HEK293 (cell line): ENCODE results near the gene C17orf50.

Source experiments
- BCL11A ChIP-seq: fragments of 450-650 bp; formaldehyde crosslinking; IDR thresholded peaks from 2 replicates; pipeline ENCODE4 v1.5.1; 2016; ENCODE audit warnings: low read depth, missing biosample characterization, missing genetic modification characterization
- EGR2 ChIP-seq: fragments of 450-650 bp; formaldehyde crosslinking; IDR thresholded peaks from 2 replicates; pipeline ENCODE4 v1.5.1; 2016; ENCODE audit warnings: low read depth, missing biosample characterization, missing genetic modification characterization
- OVOL3 ChIP-seq: fragments of 450-650 bp; formaldehyde crosslinking; IDR thresholded peaks from 2 replicates; pipeline ENCODE4 v1.5.1; 2016; ENCODE audit warnings: missing biosample characterization, missing genetic modification characterization
- REPIN1 ChIP-seq: fragments of 450-650 bp; formaldehyde crosslinking; IDR thresholded peaks from 2 replicates; pipeline ENCODE4 v1.5.1; 2017; ENCODE audit warnings: missing biosample characterization, missing genetic modification characterization, low read depth
- SCRT2 ChIP-seq: fragments of 450-650 bp; formaldehyde crosslinking; IDR thresholded peaks from 2 replicates; pipeline ENCODE4 v1.5.1; 2016; ENCODE audit warnings: missing biosample characterization, missing genetic modification characterization
- TRIM28 ChIP-seq: IDR thresholded peaks from 2 replicates; pipeline ENCODE4 v1.6.1; 2011; ENCODE audit warnings: low read length, control low read depth, borderline replicate concordance
- WT1 ChIP-seq: fragments of 450-650 bp; formaldehyde crosslinking; IDR thresholded peaks from 2 replicates; pipeline ENCODE4 v1.5.1; 2016; ENCODE audit warnings: missing biosample characterization, missing genetic modification characterization
- ZBTB20 ChIP-seq: fragments of 450-650 bp; formaldehyde crosslinking; IDR thresholded peaks from 2 replicates; pipeline ENCODE4 v1.5.1; 2016; ENCODE audit warnings: missing biosample characterization, missing genetic modification characterization
- ZNF112 ChIP-seq: fragments of 450-650 bp; formaldehyde crosslinking; IDR thresholded peaks from 2 replicates; pipeline ENCODE4 v1.5.0; 2017; ENCODE audit warnings: missing biosample characterization, missing genetic modification characterization
- ZNF169 ChIP-seq: fragments of 450-650 bp; formaldehyde crosslinking; IDR thresholded peaks from 2 replicates; pipeline ENCODE4 v1.5.1; 2016; ENCODE audit warnings: missing biosample characterization, missing genetic modification characterization
- ZNF175 ChIP-seq: fragments of 450-650 bp; formaldehyde crosslinking; IDR thresholded peaks from 2 replicates; pipeline ENCODE4 v1.5.1; 2016; ENCODE audit warnings: missing biosample characterization, missing genetic modification characterization
- ZNF221 ChIP-seq: fragments of 450-650 bp; formaldehyde crosslinking; IDR thresholded peaks from 2 replicates; pipeline ENCODE4 v1.5.1; 2017; ENCODE audit warnings: missing biosample characterization, missing genetic modification characterization, borderline replicate concordance
- ZNF239 ChIP-seq: fragments of 450-650 bp; formaldehyde crosslinking; IDR thresholded peaks from 2 replicates; pipeline ENCODE4 v1.5.1; 2016; ENCODE audit warnings: missing biosample characterization, missing genetic modification characterization
- ZNF350 ChIP-seq: fragments of 450-650 bp; formaldehyde crosslinking; IDR thresholded peaks from 2 replicates; pipeline ENCODE4 v1.5.0; 2017; ENCODE audit warnings: missing biosample characterization, mild to moderate bottlenecking, missing genetic modification characterization
- ZNF354C ChIP-seq: fragments of 450-650 bp; formaldehyde crosslinking; IDR thresholded peaks from 2 replicates; pipeline ENCODE4 v1.5.1; 2016; ENCODE audit warnings: missing biosample characterization, missing genetic modification characterization, low read depth, borderline replicate concordance
- ZNF366 ChIP-seq: fragments of 450-650 bp; formaldehyde crosslinking; conservative IDR thresholded peaks from 2 replicates; pipeline ENCODE4 v1.5.1; 2016; ENCODE audit warnings: missing biosample characterization, missing genetic modification characterization
- ZNF391 ChIP-seq: fragments of 450-650 bp; formaldehyde crosslinking; IDR thresholded peaks from 2 replicates; pipeline ENCODE4 v1.5.1; 2016; ENCODE audit warnings: low read depth, missing biosample characterization, missing genetic modification characterization, borderline replicate concordance
- ZNF473 ChIP-seq: fragments of 450-650 bp; formaldehyde crosslinking; IDR thresholded peaks from 2 replicates; pipeline ENCODE4 v1.5.1; 2017; ENCODE audit warnings: missing biosample characterization, missing genetic modification characterization
- ZNF555 ChIP-seq: fragments of 450-650 bp; formaldehyde crosslinking; conservative IDR thresholded peaks from 2 replicates; pipeline ENCODE4 v1.5.1; 2017; ENCODE audit warnings: missing biosample characterization, mild to moderate bottlenecking, missing genetic modification characterization, inconsistent platforms
- ZNF629 ChIP-seq: fragments of 450-650 bp; formaldehyde crosslinking; IDR thresholded peaks from 2 replicates; pipeline ENCODE4 v1.5.1; 2017; ENCODE audit warnings: missing biosample characterization, missing genetic modification characterization
- ZNF660 ChIP-seq: fragments of 450-650 bp; IDR thresholded peaks from 2 replicates; pipeline ENCODE4 v1.5.1; 2018; ENCODE audit warnings: missing biosample characterization, mild to moderate bottlenecking, missing genetic modification characterization
- ZNF664 ChIP-seq: fragments of 450-650 bp; formaldehyde crosslinking; IDR thresholded peaks from 2 replicates; pipeline ENCODE4 v1.5.1; 2016; ENCODE audit warnings: missing biosample characterization, missing genetic modification characterization
- ZNF747 ChIP-seq: fragments of 450-650 bp; formaldehyde crosslinking; IDR thresholded peaks from 2 replicates; pipeline ENCODE4 v1.5.1; 2016; ENCODE audit warnings: missing biosample characterization, missing genetic modification characterization
- ZNF76 ChIP-seq: fragments of 450-650 bp; formaldehyde crosslinking; IDR thresholded peaks from 2 replicates; pipeline ENCODE4; 2016; ENCODE audit warnings: low read depth, missing biosample characterization, missing genetic modification characterization, borderline replicate concordance
- ZNF776 ChIP-seq: fragments of 450-650 bp; formaldehyde crosslinking; IDR thresholded peaks from 2 replicates; pipeline ENCODE4 v1.5.0; 2017; ENCODE audit warnings: missing biosample characterization, missing genetic modification characterization, borderline replicate concordance
- ZNF830 ChIP-seq: fragments of 450-650 bp; IDR thresholded peaks from 2 replicates; pipeline ENCODE4 v1.5.0; 2018; ENCODE audit warnings: missing biosample characterization, missing genetic modification characterization, low read depth, mild to moderate bottlenecking, moderate library complexity
- ZNF843 ChIP-seq: fragments of 450-650 bp; formaldehyde crosslinking; IDR thresholded peaks from 2 replicates; pipeline ENCODE4 v1.5.1; 2016; ENCODE audit warnings: missing biosample characterization, missing genetic modification characterization
- TF ChIP-seq, protein P1 (sequence below): fragments of 450-650 bp; formaldehyde crosslinking; IDR thresholded peaks from 2 replicates; pipeline ENCODE4 v1.5.1; 2016; ENCODE audit warnings: missing biosample characterization, missing genetic modification characterization
- TF ChIP-seq, protein P2 (sequence below): fragments of 450-650 bp; formaldehyde crosslinking; optimal IDR thresholded peaks from 2 replicates; pipeline ENCODE3; 2016; ENCODE audit warnings: missing biosample characterization, mild to moderate bottlenecking, missing genetic modification characterization
- TF ChIP-seq, protein P3 (sequence below): fragments of 450-650 bp; formaldehyde crosslinking; IDR thresholded peaks from 2 replicates; pipeline ENCODE4 v1.5.1; 2016; ENCODE audit warnings: missing biosample characterization, missing genetic modification characterization, low read depth
- TF ChIP-seq, protein P4 (sequence below): fragments of 450-650 bp; IDR thresholded peaks from 2 replicates; pipeline ENCODE4 v1.5.1; 2018; ENCODE audit warnings: missing biosample characterization, mild to moderate bottlenecking, missing genetic modification characterization
- TF ChIP-seq, protein P5 (sequence below): fragments of 450-650 bp; formaldehyde crosslinking; IDR thresholded peaks from 2 replicates; pipeline ENCODE4 v1.5.1; 2016; ENCODE audit warnings: missing biosample characterization, missing genetic modification characterization
- TF ChIP-seq, protein P6 (sequence below): fragments of 450-650 bp; formaldehyde crosslinking; IDR thresholded peaks from 2 replicates; pipeline ENCODE4 v1.5.1; 2017; ENCODE audit warnings: missing biosample characterization, missing genetic modification characterization

Gene C17orf50

DNA sequence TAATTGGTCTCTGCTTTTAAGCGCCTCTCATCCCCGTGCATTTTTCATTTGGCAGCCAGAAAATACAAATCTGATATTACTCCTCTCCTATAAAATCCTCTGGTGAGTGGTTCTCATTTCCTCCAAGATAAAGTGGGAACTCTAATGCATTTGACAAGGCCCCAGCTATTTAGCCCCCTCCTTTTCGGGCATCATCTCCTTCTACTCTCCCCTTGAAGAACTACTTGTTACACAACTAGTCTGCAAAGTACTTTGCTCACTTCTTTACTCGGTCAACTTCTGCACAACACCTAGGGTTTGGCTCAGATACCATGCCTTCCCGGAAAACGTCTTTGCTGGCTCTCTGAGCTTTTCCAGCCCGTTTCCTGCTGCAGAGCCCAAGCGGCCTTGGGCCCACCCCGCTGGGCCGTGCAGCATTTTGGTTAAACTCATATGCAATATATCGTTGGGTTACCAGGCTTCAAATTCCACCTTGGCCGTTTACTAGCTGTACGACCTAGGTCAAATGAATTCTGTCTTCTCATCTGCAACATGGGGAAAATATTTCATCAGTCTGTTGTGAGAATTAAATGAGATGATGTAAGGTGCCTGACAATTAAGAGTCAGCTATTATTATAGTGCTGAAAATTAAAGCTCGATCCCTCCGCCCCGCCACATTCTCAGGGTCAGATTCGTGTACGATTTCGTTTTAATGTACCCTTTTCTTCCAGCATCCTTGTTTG, 47.7 kb downstream of the C17orf50 start (continued):
- no peak for TF ChIP-seq ZNF629 (tag by site-specific recombination)
- TF ChIP-seq ZNF473 (tag by site-specific recombination), result no peak
- no peak for TF ChIP-seq ZNF239 (tag by site-specific recombination)
- TF ChIP-seq OVOL3 (tag by site-specific recombination), result peak; percentile 25; the same call in 1 of the 2 replicates
- no peak for TF ChIP-seq ZNF555
- no peak for TF ChIP-seq ZBTB20
- no peak for TF ChIP-seq ZNF830
- TF ChIP-seq EGR2 (tag by site-specific recombination), result no peak
- TF ChIP-seq ZNF747 (tag by site-specific recombination), result no peak
- no peak for TF ChIP-seq ZNF776 (tag by site-specific recombination)
- TF ChIP-seq ZNF664 (tag by site-specific recombination), result peak; percentile 100
- TF ChIP-seq, protein P1, sequence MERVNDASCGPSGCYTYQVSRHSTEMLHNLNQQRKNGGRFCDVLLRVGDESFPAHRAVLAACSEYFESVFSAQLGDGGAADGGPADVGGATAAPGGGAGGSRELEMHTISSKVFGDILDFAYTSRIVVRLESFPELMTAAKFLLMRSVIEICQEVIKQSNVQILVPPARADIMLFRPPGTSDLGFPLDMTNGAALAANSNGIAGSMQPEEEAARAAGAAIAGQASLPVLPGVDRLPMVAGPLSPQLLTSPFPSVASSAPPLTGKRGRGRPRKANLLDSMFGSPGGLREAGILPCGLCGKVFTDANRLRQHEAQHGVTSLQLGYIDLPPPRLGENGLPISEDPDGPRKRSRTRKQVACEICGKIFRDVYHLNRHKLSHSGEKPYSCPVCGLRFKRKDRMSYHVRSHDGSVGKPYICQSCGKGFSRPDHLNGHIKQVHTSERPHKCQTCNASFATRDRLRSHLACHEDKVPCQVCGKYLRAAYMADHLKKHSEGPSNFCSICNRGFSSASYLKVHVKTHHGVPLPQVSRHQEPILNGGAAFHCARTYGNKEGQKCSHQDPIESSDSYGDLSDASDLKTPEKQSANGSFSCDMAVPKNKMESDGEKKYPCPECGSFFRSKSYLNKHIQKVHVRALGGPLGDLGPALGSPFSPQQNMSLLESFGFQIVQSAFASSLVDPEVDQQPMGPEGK (tag by site-specific recombination), result no peak
- TF ChIP-seq, protein P2, sequence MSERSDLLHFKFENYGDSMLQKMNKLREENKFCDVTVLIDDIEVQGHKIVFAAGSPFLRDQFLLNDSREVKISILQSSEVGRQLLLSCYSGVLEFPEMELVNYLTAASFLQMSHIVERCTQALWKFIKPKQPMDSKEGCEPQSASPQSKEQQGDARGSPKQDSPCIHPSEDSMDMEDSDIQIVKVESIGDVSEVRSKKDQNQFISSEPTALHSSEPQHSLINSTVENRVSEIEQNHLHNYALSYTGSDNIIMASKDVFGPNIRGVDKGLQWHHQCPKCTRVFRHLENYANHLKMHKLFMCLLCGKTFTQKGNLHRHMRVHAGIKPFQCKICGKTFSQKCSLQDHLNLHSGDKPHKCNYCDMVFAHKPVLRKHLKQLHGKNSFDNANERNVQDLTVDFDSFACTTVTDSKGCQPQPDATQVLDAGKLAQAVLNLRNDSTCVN (tag by site-specific recombination), result no peak
- no peak for TF ChIP-seq ZNF843 (tag by site-specific recombination)
- peak; percentile 73 for TF ChIP-seq SCRT2 (tag by site-specific recombination)
- TF ChIP-seq ZNF366, result no peak
- TF ChIP-seq ZNF354C (tag by site-specific recombination), result no peak
- no peak for TF ChIP-seq WT1 (tag by site-specific recombination)
- TF ChIP-seq, protein P3, sequence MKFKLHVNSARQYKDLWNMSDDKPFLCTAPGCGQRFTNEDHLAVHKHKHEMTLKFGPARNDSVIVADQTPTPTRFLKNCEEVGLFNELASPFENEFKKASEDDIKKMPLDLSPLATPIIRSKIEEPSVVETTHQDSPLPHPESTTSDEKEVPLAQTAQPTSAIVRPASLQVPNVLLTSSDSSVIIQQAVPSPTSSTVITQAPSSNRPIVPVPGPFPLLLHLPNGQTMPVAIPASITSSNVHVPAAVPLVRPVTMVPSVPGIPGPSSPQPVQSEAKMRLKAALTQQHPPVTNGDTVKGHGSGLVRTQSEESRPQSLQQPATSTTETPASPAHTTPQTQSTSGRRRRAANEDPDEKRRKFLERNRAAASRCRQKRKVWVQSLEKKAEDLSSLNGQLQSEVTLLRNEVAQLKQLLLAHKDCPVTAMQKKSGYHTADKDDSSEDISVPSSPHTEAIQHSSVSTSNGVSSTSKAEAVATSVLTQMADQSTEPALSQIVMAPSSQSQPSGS (tag by site-specific recombination), result peak; percentile 63
- TF ChIP-seq ZNF169 (tag by site-specific recombination), result no peak
- TF ChIP-seq, protein P4, sequence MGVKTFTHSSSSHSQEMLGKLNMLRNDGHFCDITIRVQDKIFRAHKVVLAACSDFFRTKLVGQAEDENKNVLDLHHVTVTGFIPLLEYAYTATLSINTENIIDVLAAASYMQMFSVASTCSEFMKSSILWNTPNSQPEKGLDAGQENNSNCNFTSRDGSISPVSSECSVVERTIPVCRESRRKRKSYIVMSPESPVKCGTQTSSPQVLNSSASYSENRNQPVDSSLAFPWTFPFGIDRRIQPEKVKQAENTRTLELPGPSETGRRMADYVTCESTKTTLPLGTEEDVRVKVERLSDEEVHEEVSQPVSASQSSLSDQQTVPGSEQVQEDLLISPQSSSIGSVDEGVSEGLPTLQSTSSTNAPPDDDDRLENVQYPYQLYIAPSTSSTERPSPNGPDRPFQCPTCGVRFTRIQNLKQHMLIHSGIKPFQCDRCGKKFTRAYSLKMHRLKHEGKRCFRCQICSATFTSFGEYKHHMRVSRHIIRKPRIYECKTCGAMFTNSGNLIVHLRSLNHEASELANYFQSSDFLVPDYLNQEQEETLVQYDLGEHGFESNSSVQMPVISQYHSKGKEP (tag by site-specific recombination), result no peak
- no peak for TF ChIP-seq ZNF660 (tag by site-specific recombination)
- TF ChIP-seq ZNF391 (tag by site-specific recombination), result no peak
- TF ChIP-seq ZNF221 (tag by site-specific recombination), result no peak
- TF ChIP-seq, protein P5, sequence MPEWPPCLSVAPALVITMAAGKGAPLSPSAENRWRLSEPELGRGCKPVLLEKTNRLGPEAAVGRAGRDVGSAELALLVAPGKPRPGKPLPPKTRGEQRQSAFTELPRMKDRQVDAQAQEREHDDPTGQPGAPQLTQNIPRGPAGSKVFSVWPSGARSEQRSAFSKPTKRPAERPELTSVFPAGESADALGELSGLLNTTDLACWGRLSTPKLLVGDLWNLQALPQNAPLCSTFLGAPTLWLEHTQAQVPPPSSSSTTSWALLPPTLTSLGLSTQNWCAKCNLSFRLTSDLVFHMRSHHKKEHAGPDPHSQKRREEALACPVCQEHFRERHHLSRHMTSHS (tag by site-specific recombination), result no peak
- TF ChIP-seq, protein P6, sequence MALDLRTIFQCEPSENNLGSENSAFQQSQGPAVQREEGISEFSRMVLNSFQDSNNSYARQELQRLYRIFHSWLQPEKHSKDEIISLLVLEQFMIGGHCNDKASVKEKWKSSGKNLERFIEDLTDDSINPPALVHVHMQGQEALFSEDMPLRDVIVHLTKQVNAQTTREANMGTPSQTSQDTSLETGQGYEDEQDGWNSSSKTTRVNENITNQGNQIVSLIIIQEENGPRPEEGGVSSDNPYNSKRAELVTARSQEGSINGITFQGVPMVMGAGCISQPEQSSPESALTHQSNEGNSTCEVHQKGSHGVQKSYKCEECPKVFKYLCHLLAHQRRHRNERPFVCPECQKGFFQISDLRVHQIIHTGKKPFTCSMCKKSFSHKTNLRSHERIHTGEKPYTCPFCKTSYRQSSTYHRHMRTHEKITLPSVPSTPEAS (tag by site-specific recombination), result no peak
- no peak for TF ChIP-seq ZNF112 (tag by site-specific recombination)
- peak; percentile 37; the same call in 1 of the 2 replicates for TF ChIP-seq TRIM28
- TF ChIP-seq ZNF350 (tag by site-specific recombination), result no peak
- TF ChIP-seq BCL11A (tag by site-specific recombination), result no peak
- no peak for TF ChIP-seq ZNF76 (tag by site-specific recombination)
- TF ChIP-seq ZNF175 (tag by site-specific recombination), result no peak
- no peak for TF ChIP-seq REPIN1
